Astrocyte (in vitro differentiated cells and primary cell): ENCODE results near the gene MDK.
A peak's percentile ranks its signal among the peaks of the same experiment; 100 is the strongest.

Experiments
- CTCF ChIP-seq: IDR thresholded peaks from 2 replicates; pipeline ENCODE4 v1.5.1; 2011; ENCODE audit warnings: low read depth, mild to moderate bottlenecking, inconsistent platforms, low read length, moderate library complexity; ENCODE audit not compliant: insufficient read depth
- EZH2 ChIP-seq: IDR thresholded peaks from 2 replicates; pipeline ENCODE4 v1.6.1; 2012; ENCODE audit warnings: mild to moderate bottlenecking, low read length, inconsistent platforms; ENCODE audit not compliant: insufficient read depth

GRCh38 chr11:46388619-46389449 lies 7.4 kb downstream of the MDK start:
- no peak for TF ChIP-seq CTCF
- peak; percentile 28 for TF ChIP-seq EZH2
